Right kidney (tissue), 1 donor: ENCODE data around the gene RAB3B.
A peak's percentile ranks its signal among the peaks of the same experiment; 100 is the strongest.
"Not testable (repeated sequence)": the region's sequence is repeated elsewhere in the genome, so short reads cannot be mapped to it uniquely, and the experiment has no call there.

Experiments used
- DNase-seq: peaks from one replicate; pipeline ENCODE4 v3.0.0-alpha.2; 2016

The RAB3B gene

GRCh38 chr1:51920130-51920529 lies 70.4 kb downstream of the RAB3B start:
- DNase-seq, result no peak

GRCh38 chr1:51919684-51920083 lies 70.8 kb downstream of the RAB3B start:
- DNase-seq, result no peak

GRCh38 chr1:51916587-51917405 lies 73.7 kb downstream of the RAB3B start:
- no peak for DNase-seq

DNA sequence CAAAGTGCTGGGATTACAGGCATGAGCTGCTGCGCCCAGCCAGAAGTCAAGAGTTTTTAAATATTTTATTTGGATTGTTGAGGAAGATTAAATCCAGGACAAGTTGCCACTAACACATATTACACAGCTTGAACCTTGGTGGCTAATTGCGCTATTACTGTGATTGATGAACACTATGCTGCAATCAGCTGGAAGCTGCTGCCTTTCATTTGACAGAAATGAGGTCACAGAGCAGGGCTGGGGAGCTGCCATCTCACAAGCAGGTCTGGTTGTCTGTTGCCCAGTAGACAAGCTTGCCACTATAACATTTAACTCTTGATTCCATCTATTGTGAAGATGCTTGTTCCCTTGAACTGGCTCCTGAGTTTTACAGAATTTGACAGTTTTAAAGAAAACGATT lies 74.5 kb downstream of the RAB3B start:
- no peak for DNase-seq

GRCh38 chr1:51912881-51913280 lies 77.6 kb downstream of the RAB3B start:
- DNase-seq, result no peak

GRCh38 chr1:51910221-51911000 lies 80.1 kb downstream of the RAB3B start:
- no peak for DNase-seq

DNA sequence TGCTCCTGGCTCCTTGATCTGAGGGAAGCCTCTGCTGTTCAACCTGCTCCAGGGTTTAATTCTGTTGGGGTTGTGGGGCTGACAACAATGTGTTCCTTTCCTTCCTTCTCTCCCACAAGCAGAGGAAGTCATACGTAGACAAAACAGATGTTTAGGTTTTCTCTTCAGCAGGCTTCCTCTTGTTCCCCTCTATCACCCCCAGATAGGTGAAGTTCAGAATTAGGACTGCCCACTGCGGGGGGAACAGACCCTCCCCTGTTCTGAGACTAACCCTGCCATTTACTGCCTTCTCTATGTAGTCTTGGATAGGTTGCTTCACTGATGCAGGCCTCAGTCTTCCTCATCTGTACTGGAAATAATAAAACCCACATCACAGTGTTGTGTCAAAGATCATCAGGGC lies 82.0 kb downstream of the RAB3B start:
- no peak for DNase-seq

DNA sequence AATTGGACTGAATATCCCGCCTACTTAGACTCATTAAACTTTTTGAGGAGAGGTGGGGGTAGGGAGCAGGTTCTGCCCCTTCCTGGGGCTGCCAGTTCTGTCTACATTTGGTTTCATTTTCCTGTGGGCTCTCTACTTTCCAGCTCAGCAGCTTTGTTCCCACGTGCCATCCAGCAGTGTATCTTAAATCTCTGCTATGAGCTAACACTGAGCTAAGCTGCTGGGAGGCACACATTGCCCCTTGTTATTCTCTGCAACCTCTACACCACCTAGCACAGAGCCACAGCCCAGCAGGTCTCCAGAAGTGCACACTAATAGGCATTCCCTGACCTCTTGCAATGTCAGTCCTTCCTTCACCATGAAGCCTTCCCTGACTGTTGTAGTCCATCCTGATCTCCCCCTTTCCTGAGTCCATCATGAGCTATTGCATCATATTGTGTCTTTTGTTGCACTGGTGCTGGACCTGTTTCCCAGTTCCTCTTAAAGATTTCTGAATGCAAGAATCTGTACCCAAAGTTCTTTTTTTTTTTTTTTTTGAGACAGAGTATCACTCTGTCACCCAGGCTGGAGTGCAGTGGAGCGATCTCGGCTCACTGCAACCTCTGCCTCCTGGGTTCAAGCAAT lies 83.3 kb downstream of the RAB3B start:
- no peak for DNase-seq

- DNase-seq, result no peak
Measured at GRCh38 chr1:51906306-51907078, 84.0 kb downstream of the RAB3B start.

DNA sequence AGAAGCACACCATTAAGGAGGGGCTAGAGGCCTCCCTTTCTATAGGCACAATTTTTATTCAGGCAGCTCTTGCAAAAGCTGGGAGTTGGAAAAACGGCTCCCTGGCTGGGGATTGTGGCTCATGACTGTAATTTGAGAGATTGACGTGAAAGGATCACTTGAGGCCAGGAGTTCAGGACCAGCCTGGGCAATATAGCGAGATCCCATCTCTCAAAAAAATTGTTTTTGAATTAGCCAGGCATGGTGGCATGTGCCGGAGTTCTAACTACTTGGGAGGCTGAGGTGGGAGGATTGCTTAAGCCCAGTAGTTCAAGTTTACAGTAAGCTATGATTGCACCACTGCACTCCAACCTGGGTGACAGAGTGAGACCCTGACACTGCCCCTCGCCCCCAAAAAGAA lies 88.0 kb downstream of the RAB3B start:
- DNase-seq, result no peak

DNA sequence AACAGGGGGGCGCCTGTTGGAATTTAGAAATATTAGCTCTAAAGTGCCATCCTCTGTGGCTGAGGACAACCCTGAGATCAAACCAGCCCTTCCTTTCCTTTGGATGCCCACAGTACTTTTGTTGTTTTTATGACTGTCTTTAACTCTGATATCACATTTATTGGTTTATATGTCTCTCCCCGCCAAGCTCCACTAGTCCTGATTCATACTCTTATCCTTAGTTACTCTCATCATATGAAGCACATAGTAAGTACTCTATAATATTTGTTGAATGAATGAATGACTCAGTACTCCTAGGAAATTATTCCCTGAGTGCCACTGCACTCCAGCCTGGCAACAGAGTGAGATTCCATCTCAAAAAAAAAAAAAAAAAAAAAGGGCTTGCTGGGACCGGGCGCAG lies 89.3 kb downstream of the RAB3B start:
- DNase-seq, result no peak

GRCh38 chr1:51899022-51899421 lies 91.5 kb downstream of the RAB3B start:
- DNase-seq, result no peak

DNA sequence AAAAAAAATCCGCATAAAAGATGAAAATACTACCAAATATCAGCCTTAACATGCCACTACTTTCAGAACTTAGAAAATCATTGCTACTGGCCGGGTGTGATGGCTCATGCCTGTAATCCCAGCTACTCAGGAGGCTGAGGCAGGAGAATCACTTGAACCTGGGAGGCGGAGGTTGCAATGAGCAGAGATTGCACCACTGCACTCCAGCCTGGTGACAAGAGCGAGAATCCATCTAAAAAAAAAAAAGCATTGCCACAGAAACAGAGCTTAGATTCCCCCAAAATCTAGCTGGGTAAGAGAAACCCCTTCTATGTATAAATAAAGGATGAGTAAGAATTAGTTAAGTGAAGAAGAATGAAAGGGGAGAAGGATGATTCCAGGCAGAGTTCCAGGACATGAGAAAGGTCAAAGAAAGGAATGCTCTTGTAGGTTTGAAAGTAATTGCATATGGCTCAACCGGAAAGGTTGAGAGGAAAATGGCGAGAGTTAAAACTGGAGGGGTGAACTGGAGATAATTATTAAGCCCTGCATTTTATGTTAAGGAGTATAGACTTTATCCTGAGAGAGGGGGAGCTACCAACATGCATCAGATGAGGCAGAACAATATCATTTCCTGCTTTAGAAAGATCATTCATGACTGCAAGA lies 92.3 kb downstream of the RAB3B start:
- DNase-seq, result no peak

DNA sequence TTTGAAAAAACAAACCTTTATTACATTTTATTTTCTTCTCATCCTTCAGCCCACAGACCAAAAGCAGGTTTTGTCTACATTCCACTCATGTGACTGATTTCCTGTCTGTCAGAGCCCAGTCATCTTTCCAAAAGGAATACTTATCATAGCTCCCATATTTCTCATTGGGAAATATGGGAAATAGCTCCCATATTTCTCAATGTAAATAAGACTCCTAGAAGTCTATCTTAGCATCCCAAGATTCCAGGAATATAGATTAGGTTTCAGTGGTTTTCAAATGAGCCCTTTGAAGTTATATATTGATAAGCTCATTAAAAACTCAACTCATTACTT lies 92.8 kb downstream of the RAB3B start:
- DNase-seq, result no peak

DNA sequence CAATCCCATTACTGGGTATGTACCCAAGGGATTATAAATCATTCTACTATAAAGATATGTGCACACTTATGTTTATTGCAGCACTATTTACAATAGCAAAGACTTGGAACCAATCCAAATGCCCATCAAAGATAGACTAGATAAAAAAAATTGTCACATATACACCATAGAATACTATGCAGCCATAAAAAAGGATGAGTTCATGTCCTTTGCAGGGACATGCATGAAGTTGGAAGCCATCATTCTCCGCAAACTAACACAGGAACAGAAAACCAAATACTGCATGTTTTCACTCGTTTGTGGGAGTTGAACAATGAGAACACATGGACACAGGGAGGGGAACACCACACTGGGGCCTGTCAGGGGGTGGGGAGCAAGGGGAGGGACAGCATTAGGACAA lies 95.8 kb downstream of the RAB3B start:
- not testable (repeated sequence) for DNase-seq

GRCh38 chr1:51878616-51879336 lies 111.7 kb downstream of the RAB3B start, which contains the start of gene NRDC:
TSS of gene NRDC (minus strand) at chr1:51878727. CDS start at chr1:51878615, 112 bp downstream.
- DNase-seq, result peak; percentile 97

- no peak for DNase-seq
Measured at GRCh38 chr1:51878308-51878615, 112.2 kb downstream of the RAB3B start.

- DNase-seq, result no peak
Measured at GRCh38 chr1:51877434-51878307, 112.8 kb downstream of the RAB3B start.

GRCh38 chr1:51875836-51876235 lies 114.7 kb downstream of the RAB3B start:
- no peak for DNase-seq

DNA sequence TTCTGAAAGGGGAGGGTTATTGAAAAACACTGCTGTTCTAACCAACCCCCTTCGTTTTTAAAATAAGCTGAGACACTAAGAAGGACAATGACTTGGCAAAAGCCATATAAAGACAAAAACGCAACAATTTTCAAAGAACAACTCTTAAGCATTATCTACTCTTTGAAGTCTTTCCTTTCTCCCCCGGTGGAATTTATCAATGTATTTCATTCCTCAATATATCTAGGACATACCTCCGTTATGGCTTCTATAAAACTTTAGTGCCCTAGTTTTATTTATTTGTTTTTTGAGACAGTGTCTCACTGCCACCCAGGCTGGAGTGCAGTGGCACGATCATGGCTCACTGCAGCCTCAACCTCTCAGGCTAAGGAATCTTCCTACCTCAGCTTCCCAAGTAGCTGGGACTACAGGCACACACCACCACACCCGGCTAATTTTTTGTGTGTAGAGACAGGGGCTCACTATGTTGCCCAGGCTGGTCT lies 115.2 kb downstream of the RAB3B start:
- DNase-seq, result no peak
